Peyer's patch (tissue), 4 donors: Measurements from ENCODE around the gene EIF6. TPM values are rescaled to one million over a fixed set of nuclear protein-coding genes. Genes with fewer than 3 reads are reported as not detected.

ENCODE experiments used
- DNase-seq, 3 donors: peaks; one replicate each; pipeline ENCODE4 v3.0.0-alpha.2; 2017 to 2019
- H3K27ac ChIP-seq, 4 donors: fragments of 200-600 bp; sonication (generic); one replicate each; pipeline ENCODE4 v1.5.1; 2016 to 2019
- H3K27me3 ChIP-seq, 2 donors: fragments of 200-600 bp; sonication (generic); one replicate each; pipeline ENCODE4 v1.5.1; 2019
- H3K36me3 ChIP-seq, 3 donors: fragments of 200-600 bp; sonication (generic); one replicate each; pipeline ENCODE4 v1.5.1; 2016 to 2019
- H3K4me1 ChIP-seq, 4 donors: fragments of 200-600 bp; sonication (generic); one replicate each; pipeline ENCODE4 v1.5.1; 2016 to 2019
- H3K4me3 ChIP-seq, 4 donors: fragments of 200-600 bp; sonication (generic); 1 replicate in 3 of 4; 2 replicates in 1 of 4; pipeline ENCODE4 v1.5.1; 2016 to 2019; ENCODE audit warnings: mild to moderate bottlenecking in 1 of 4
- H3K9me3 ChIP-seq, 4 donors: fragments of 200-600 bp; sonication (generic); one replicate each; pipeline ENCODE4 v1.5.1; 2016 to 2019; ENCODE audit warnings: mild to moderate bottlenecking in 1 of 4
- CTCF ChIP-seq, 6 experiments: fragments of 450-650 bp in 4 of 6; fragments of 200-600 bp in 2 of 6; sonication (generic) in 1 of 6; IDR thresholded peaks; one replicate each; pipeline ENCODE4 v1.5.1; 2017 to 2019; ENCODE audit warnings: antibody characterized with exemption in 6 of 6, mild to moderate bottlenecking in 3 of 6, moderate library complexity in 1 of 6
- POLR2A ChIP-seq, 2 donors: fragments of 450-650 bp; IDR thresholded peaks; one replicate each; pipeline ENCODE4 v1.5.1; 2017; ENCODE audit warnings: antibody characterized with exemption in 2 of 2, mild to moderate bottlenecking in 2 of 2, moderate library complexity in 2 of 2
- total RNA-seq, 4 donors: library from RNA; depleted of rRNA; stranded (reverse); fragments of >200 nt; gene quantifications; one replicate each; pipeline ENCODE4 v1.1.0, GENCODE V29; 2016

EIF6 gene
- total RNA-seq, 4 donors from 2014 or later, result 77.6 to 196 (median 157) TPM

DNA sequence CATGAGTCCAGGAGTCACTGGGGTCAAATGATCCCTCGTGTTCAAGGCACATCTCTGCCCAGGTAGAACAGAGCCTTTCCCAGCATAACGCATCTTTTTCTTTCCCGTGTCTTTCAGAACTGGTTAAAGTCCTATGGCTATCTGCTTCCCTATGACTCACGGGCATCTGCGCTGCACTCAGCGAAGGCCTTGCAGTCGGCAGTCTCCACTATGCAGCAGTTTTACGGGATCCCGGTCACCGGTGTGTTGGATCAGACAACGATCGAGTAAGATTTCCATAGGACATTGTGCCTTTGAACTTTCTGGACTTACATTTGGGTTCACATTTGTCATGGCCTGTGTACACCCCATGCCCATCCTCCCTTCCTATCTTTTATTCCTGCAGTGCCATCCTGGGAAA, 37.8 kb downstream of the EIF6 start:
- DNase-seq, result no peak

GRCh38 chr20:35243986-35244385, 40.6 kb downstream of the EIF6 start:
- Histone ChIP-seq H3K4me1 (no peaks in the 10 kb centered on the region), H3K36me3 (no peaks in the 10 kb centered on the region), H3K9me3 (no peaks in the 10 kb centered on the region), H3K27ac (no peak overlapping the region), H3K27me3 (no peaks in the 10 kb centered on the region), H3K4me3 (no peak overlapping the region)
- no peak for TF ChIP-seq CTCF (IDR thresholded peaks at IDR 0.05)
- no peak for TF ChIP-seq POLR2A (IDR thresholded peaks at IDR 0.05)
- DNase-seq, result no peak

More for the DNA sequence above, 37.8 kb downstream of the EIF6 start:
- Histone ChIP-seq H3K9me3 (no peaks in the 10 kb centered on the region), H3K27ac (no peak overlapping the region), H3K4me3 (no peak overlapping the region), H3K27me3 (no peaks in the 10 kb centered on the region), H3K36me3 (no peaks in the 10 kb centered on the region), H3K4me1 (peaks cover 0 to 6% (median under 1%) of the 10 kb centered on the region in 4 donors)
- TF ChIP-seq CTCF (IDR thresholded peaks at IDR 0.05) (no peak), POLR2A (IDR thresholded peaks at IDR 0.05) (no peak)

DNA sequence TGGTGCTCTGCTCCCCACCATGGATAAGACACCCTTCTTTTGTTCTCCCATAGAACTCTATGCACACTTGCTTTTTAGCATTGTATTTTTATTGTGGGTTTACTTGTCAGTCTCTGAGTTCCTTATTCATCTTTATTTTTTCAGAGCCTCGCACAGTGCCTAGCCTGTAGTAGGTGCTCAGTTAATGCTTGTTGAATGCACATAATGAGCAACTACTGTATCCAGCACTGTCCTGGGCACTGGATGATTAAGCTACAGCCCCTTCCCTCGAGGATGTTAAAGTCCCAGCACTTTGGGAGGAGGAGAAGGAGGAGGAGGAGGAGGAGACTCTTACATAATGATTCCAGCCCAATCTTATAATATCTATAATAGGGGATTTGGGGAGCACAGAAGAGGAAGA, 41.3 kb downstream of the EIF6 start:
- no peak overlapping the region for H3K27ac ChIP-seq
- H3K4me3 ChIP-seq, result no peak overlapping the region
- no peaks in the 10 kb centered on the region for H3K9me3 ChIP-seq
- no peak for TF ChIP-seq POLR2A (IDR thresholded peaks at IDR 0.05)
- no peak for TF ChIP-seq CTCF (IDR thresholded peaks at IDR 0.05)
- H3K4me1 ChIP-seq, result no peaks in the 10 kb centered on the region
- DNase-seq, result no peak
- H3K36me3 ChIP-seq, result no peaks in the 10 kb centered on the region
- H3K27me3 ChIP-seq, result no peaks in the 10 kb centered on the region

DNA sequence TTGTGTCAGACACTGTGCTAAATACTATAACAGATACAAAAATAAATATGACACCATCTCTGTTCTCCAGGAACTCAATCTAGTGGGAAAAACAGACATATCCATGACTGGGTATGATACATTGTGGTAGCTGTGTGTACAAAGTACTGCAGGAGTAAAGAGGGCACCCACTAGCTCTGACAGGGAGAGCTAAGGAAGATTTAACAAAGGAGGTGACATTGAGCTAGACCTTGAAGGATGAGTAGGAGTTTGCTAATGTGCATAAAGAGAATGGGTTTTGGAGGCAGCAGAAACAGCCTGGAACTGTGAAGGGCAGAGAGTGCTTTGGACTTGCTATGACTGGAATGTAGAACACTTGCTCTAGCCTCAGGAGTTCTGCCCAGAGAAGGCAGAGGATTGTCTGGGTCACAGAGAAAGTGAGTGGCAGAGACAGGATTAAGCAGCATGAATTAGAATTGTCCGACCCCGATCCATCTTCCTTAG, 43.7 kb downstream of the EIF6 start:
- no peaks in the 10 kb centered on the region for H3K4me1 ChIP-seq
- H3K4me3 ChIP-seq, result no peak overlapping the region
- no peak for TF ChIP-seq POLR2A (IDR thresholded peaks at IDR 0.05)
- TF ChIP-seq CTCF (IDR thresholded peaks at IDR 0.05), result no peak
- no peaks in the 10 kb centered on the region for H3K27me3 ChIP-seq
- no peaks in the 10 kb centered on the region for H3K9me3 ChIP-seq
- no peaks in the 10 kb centered on the region for H3K36me3 ChIP-seq
- H3K27ac ChIP-seq, result no peak overlapping the region
- no peak for DNase-seq

- H3K36me3 ChIP-seq, result no peaks in the 10 kb centered on the region
- H3K27ac ChIP-seq, result no peak overlapping the region
Observed at GRCh38 chr20:35240083-35240810, 44.3 kb downstream of the EIF6 start.

More at GRCh38 chr20:35240083-35240810, 44.3 kb downstream of the EIF6 start:
- Histone ChIP-seq H3K4me1 (no peaks in the 10 kb centered on the region), H3K9me3 (no peaks in the 10 kb centered on the region), H3K27me3 (no peaks in the 10 kb centered on the region), H3K4me3 (no peak overlapping the region)
- TF ChIP-seq POLR2A (IDR thresholded peaks at IDR 0.05) (no peak), CTCF (IDR thresholded peaks at IDR 0.05) (no peak)
- no peak for DNase-seq
